ENCODE measurements around the gene BARHL1. TPM values are rescaled to one million over a fixed set of nuclear protein-coding genes. Genes with fewer than 3 reads are reported as not detected.
A peak's percentile ranks its signal among the peaks of the same experiment; 100 is the strongest.

BARHL1 gene
- total and polyA plus RNA-seq, 9 of the 15 experiments (the other 6 are each of a cell fraction or from before 2014, with no cell fraction given): not detected

- TF ChIP-seq MEF2D (tag; conservative IDR thresholded peaks at IDR 0.05; ENCODE audit: low read depth) (no peak), XRCC5 (IDR thresholded peaks at IDR 0.05; ENCODE audit: low read depth, low read length) (no peak), RAD51 (IDR thresholded peaks at IDR 0.05; ENCODE audit: borderline replicate concordance, low read depth) (no peak), EGR1 (conservative IDR thresholded peaks at IDR 0.05) (0 out of 2 replicates have a peak, but pooled peaks have one; percentile 9), NBN (IDR thresholded peaks at IDR 0.05; ENCODE audit: low read depth) (no peak)
Measured at GRCh38 chr9:132572921-132573320, 9.5 kb upstream of the BARHL1 start (continued).

- FAIRE-seq: peak; percentile 57
- no peak overlapping the region for H3K4me3 ChIP-seq
- peaks cover 18% of the 10 kb centered on the region for H4K20me1 ChIP-seq (replicated peaks; ENCODE audit: control insufficient read depth, insufficient read depth, low read length)
- H3K4me1 ChIP-seq (replicated peaks in 1 of 2; ENCODE audit: control insufficient read depth in 2 of 2, insufficient read depth in 2 of 2, low read length in 2 of 2): no peaks in the 10 kb centered on the region; a peak in 1 of 5 replicates
- H3K9me3 ChIP-seq (replicated peaks; ENCODE audit: control insufficient read depth, insufficient read depth, low read depth, low read length): no peaks in the 10 kb centered on the region
- H2AFZ ChIP-seq (ENCODE audit: low read depth, low read length): no peak overlapping the region
- ChIA-PET CTCF (ENCODE audit: low intra/inter-chr PET ratio) (interaction anchor here (0.7 to 3.3 kb wide), 3 partner anchors 68 to 163 kb away, joined by 3 to 24 read pairs (median 6); no protein-coding TSS in a partner anchor), POLR2A (no interaction called here)
- peaks cover 4 to 62% of the 10 kb centered on the region in 2 experiments; a peak in 3 of 5 replicates for H3K27me3 ChIP-seq (ENCODE audit: control insufficient read depth in 2 of 2, insufficient read depth in 2 of 2, low read length in 2 of 2)
- H3K79me2 ChIP-seq (ENCODE audit: control insufficient read depth, insufficient read depth, low read length): no peaks in the 10 kb centered on the region
- 4% methylated on average over 15 of the region's 16 CpGs for WGBS (ENCODE audit: insufficient coverage, low coverage, missing lambda C conversion rate)
- BruUV-seq (replicated peaks): no TSS peak
- ATAC-seq: peak; percentile 97
- no peak overlapping the region for H3K4me2 ChIP-seq (ENCODE audit: insufficient read depth, low read length)
- intact Hi-C loops (cut with micrococcal nuclease) (loop anchor here (1.0 to 5.0 kb wide), 4 partner anchors 68 to 408 kb away; no protein-coding TSS in a partner anchor), in situ Hi-C loops (cut with MboI) (loop anchor here (5.0 kb wide), 1 partner anchor 163 kb away; the partner anchor contains the start of gene CFAP77)
- H3K9me1 ChIP-seq (ENCODE audit: control insufficient read depth, insufficient read depth, low read length): no peaks in the 10 kb centered on the region
- peak; percentile 74 to 85 (median 81) for DNase-seq (ENCODE audit: extremely low read depth in 1 of 4, low spot score in 3 of 4)
- H3K36me3 ChIP-seq (ENCODE audit: control insufficient read depth, insufficient read depth, low read length): no peaks in the 10 kb centered on the region
- H3K9ac ChIP-seq (ENCODE audit: insufficient read depth in 1 of 2, low read depth in 2 of 2, low read length in 2 of 2): no peak overlapping the region
- H3K27ac ChIP-seq (ENCODE audit: extremely low read depth, low read depth, low read length): no peak overlapping the region
- TF ChIP-seq CREB3L1 (IDR thresholded peaks at IDR 0.05; ENCODE audit: borderline replicate concordance, low read depth): no peak
- peak; percentile 93 for TF ChIP-seq ETV1 (tag; conservative IDR thresholded peaks at IDR 0.05; ENCODE audit: low read depth)
- TF ChIP-seq TSC22D4 (tag; IDR thresholded peaks at IDR 0.05): no peak
- no peak for TF ChIP-seq SFPQ (IDR thresholded peaks at IDR 0.05; ENCODE audit: low read depth, low read length)
- TF ChIP-seq ETV5 (CRISPR knock-in tag; IDR thresholded peaks at IDR 0.05; ENCODE audit: low read depth): peak; percentile 69; the same call in 1 of the 2 replicates
- no peak for TF ChIP-seq ZC3H8 (IDR thresholded peaks at IDR 0.05)
- 0 out of 2 replicates have a peak, but pooled peaks have one; percentile 38 for TF ChIP-seq CC2D1A (IDR thresholded peaks at IDR 0.05)
- peak; percentile 54; the same call in 1 of the 2 replicates for TF ChIP-seq DEAF1 (CRISPR knock-in tag; IDR thresholded peaks at IDR 0.05)
- no peak for TF ChIP-seq E2F5 (CRISPR knock-in tag; IDR thresholded peaks at IDR 0.05)
- no peak for TF ChIP-seq CAMTA2 (CRISPR knock-in tag; conservative IDR thresholded peaks at IDR 0.05)
Measured at GRCh38 chr9:132575005-132575609, 7.3 kb upstream of the BARHL1 start.

All from K562 (cell line).